CD14-positive monocyte (primary cell): Measurements from ENCODE around the gene FOXD3. TPM values are rescaled to one million over a fixed set of nuclear protein-coding genes. Genes with fewer than 3 reads are reported as not detected.
A peak's percentile ranks its signal among the peaks of the same experiment; 100 is the strongest.

Experiments used
- DNase-seq, 3 donors: peaks; one replicate each; pipeline ENCODE4 v3.0.0-alpha.2; 2011 to 2022
- H2AFZ ChIP-seq: 2 replicates; pipeline ENCODE4 v1.6.0; 2012; ENCODE audit warnings: mild to moderate bottlenecking, low read depth, low read length, inconsistent platforms; ENCODE audit not compliant: insufficient read depth, poor library complexity, severe bottlenecking
- H3K27ac ChIP-seq, 2 donors: 1 replicate in 1 of 2; 2 replicates in 1 of 2; pipeline ENCODE4 v1.5.1; 2012 to 2013; ENCODE audit warnings: low read length in 2 of 2, control low read depth in 1 of 2, inconsistent platforms in 1 of 2, low read depth in 1 of 2, mild to moderate bottlenecking in 1 of 2
- H3K27me3 ChIP-seq, 2 donors: one replicate each; pipeline versions ENCODE4 v1.6.0 to v1.6.1; 2011 to 2013; ENCODE audit warnings: low read length in 2 of 2; ENCODE audit not compliant: control insufficient read depth in 2 of 2, insufficient read depth in 2 of 2
- H3K36me3 ChIP-seq, 2 donors: replicated peaks in 1 of 2; 1 replicate in 1 of 2; 2 replicates in 1 of 2; pipeline versions ENCODE4 v1.5.1 to v1.6.1; 2012 to 2013; ENCODE audit warnings: low read length in 2 of 2, control low read depth in 1 of 2, inconsistent platforms in 1 of 2, mild to moderate bottlenecking in 1 of 2; ENCODE audit not compliant: insufficient read depth in 2 of 2, control insufficient read depth in 1 of 2
- H3K4me1 ChIP-seq, 2 donors: 1 replicate in 1 of 2; 2 replicates in 1 of 2; pipeline versions ENCODE4 v1.5.1 to v1.6.1; 2012 to 2013; ENCODE audit warnings: low read length in 2 of 2, control low read depth in 1 of 2, inconsistent platforms in 1 of 2, mild to moderate bottlenecking in 1 of 2, moderate library complexity in 1 of 2; ENCODE audit not compliant: insufficient read depth in 2 of 2, control insufficient read depth in 1 of 2
- H3K4me2 ChIP-seq: replicated peaks from 2 replicates; pipeline ENCODE3; 2012; ENCODE audit warnings: low read length, moderate library complexity, mild to moderate bottlenecking; ENCODE audit not compliant: poor library complexity, severe bottlenecking; ENCODE audit errors: extremely low read depth
- H3K4me3 ChIP-seq, 3 experiments: fragments of 200-600 bp in 1 of 3; sonication (generic) in 1 of 3; replicated peaks in 1 of 3; 1 replicate in 2 of 3; 2 replicates in 1 of 3; pipeline ENCODE4 v1.5.1; 2011 to 2013; ENCODE audit warnings: low read length in 3 of 3, mild to moderate bottlenecking in 3 of 3, control low read depth in 2 of 3, low read depth in 2 of 3, inconsistent platforms in 1 of 3, moderate library complexity in 1 of 3
- H3K79me2 ChIP-seq: 2 replicates; pipeline ENCODE4 v1.6.0; 2012; ENCODE audit warnings: mild to moderate bottlenecking, control low read depth, inconsistent platforms, low read length, moderate library complexity; ENCODE audit not compliant: insufficient read depth
- H3K9ac ChIP-seq: 2 replicates; pipeline ENCODE4 v1.6.0; 2017; ENCODE audit warnings: low read length, mild to moderate bottlenecking; ENCODE audit not compliant: insufficient read depth, poor library complexity, severe bottlenecking
- H3K9me3 ChIP-seq, 2 donors: replicated peaks in 1 of 2; 1 replicate in 1 of 2; 2 replicates in 1 of 2; pipeline versions ENCODE4 v1.5.1 to v1.6.1; 2012 to 2013; ENCODE audit warnings: low read length in 2 of 2, control low read depth in 1 of 2; ENCODE audit not compliant: control insufficient read depth in 1 of 2, insufficient read depth in 1 of 2
- H4K20me1 ChIP-seq: 2 replicates; pipeline ENCODE4 v1.6.0; 2012; ENCODE audit warnings: mild to moderate bottlenecking, low read length, control low read depth, moderate library complexity; ENCODE audit not compliant: insufficient read depth
- H3K27ac Mint-ChIP-seq, 7 donors: one replicate each; pipeline ENCODE4 v1.8.0; 2020; ENCODE audit warnings: mild to moderate bottlenecking in 7 of 7, mixed read lengths in 7 of 7, moderate library complexity in 6 of 7, inconsistent platforms in 2 of 7
- H3K27me3 Mint-ChIP-seq, 3 donors: one replicate each; pipeline ENCODE4 v1.8.0; 2021 to 2022; ENCODE audit warnings: low read depth in 3 of 3, mild to moderate bottlenecking in 3 of 3, mixed read lengths in 3 of 3, moderate library complexity in 3 of 3, inconsistent platforms in 1 of 3
- H3K36me3 Mint-ChIP-seq, 2 donors: one replicate each; pipeline ENCODE4 v1.8.0; 2020; ENCODE audit warnings: mixed read lengths in 2 of 2, inconsistent platforms in 1 of 2, mild to moderate bottlenecking in 1 of 2
- H3K4me1 Mint-ChIP-seq: one replicate; pipeline ENCODE4 v1.8.0; 2020; ENCODE audit warnings: mild to moderate bottlenecking, mixed read lengths
- H3K4me3 Mint-ChIP-seq, 2 donors: one replicate each; pipeline ENCODE4 v1.8.0; 2020; ENCODE audit warnings: mild to moderate bottlenecking in 2 of 2, mixed read lengths in 2 of 2, moderate library complexity in 1 of 2
- H3K9me3 Mint-ChIP-seq, 7 donors: one replicate each; pipeline ENCODE4 v1.8.0; 2020 to 2022; ENCODE audit warnings: mixed read lengths in 7 of 7, mild to moderate bottlenecking in 6 of 7, moderate library complexity in 6 of 7, inconsistent platforms in 2 of 7
- WGBS: methylation state at CpG from one replicate; pipeline ENCODE4 v1.1.5; 2013; ENCODE audit warnings: missing lambda C conversion rate; ENCODE audit not compliant: insufficient coverage; 5-methylcytosine and 5-hydroxymethylcytosine counted together
- intact Hi-C, 2 donors: fragments of 100-400 bp; cut with micrococcal nuclease; formaldehyde crosslinking; loops; one replicate each; pipeline versions ENCODE4 v1.15.0 to v1.15.1; 2023
- polyA plus RNA-seq, 3 donors: library from polyadenylated mRNA; depleted of rRNA in 1 of 3; unstranded in 2 of 3; stranded (reverse) in 1 of 3; fragments of 300-500 nt in 2 of 3; fragments of >200 nt in 1 of 3; fragmentation: Illumina TruSeq in 2 of 3; gene quantifications; 1 replicate in 2 of 3; 2 replicates in 1 of 3; pipeline ENCODE4 v1.2.3, GENCODE V29; 2012 to 2021
- TF ChIP-seq, protein P1 (sequence below): fragments of 200-600 bp; IDR thresholded peaks from one replicate; pipeline ENCODE4 v1.8.0; 2022; ENCODE audit warnings: antibody characterized with exemption, mild to moderate bottlenecking

Gene FOXD3
- polyA plus RNA-seq, 3 donors = not detected

DNA sequence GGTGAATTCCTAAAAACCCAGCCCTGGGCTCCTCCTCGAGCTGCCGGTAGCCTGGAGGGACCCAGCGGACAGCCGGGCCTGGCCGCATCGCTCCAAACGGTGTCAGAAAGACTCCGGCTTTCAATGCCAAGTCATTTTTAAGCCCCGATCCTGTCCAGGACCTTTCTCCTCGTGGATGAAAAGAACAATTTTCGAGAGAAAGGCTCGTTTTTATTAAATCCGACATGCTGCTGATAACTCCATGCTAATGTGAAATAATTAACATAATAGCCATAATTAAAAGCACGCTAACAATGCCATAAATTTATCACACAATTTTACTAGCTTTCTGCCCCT, 4.6 kb upstream of the FOXD3 start:
- Histone ChIP-seq H4K20me1 (no peaks in the 10 kb centered on the region), H3K9ac (no peak overlapping the region), H3K27ac (no peak overlapping the region), H2AFZ (peak overlapping the region; percentile 79), H3K27me3 (peaks cover 91 to 95% of the 10 kb centered on the region in 2 donors), H3K4me1 (peaks cover 53 to 58% of the 10 kb centered on the region in 2 donors), H3K4me2 (peak overlapping the region; percentile 92), H3K36me3 (no peaks in the 10 kb centered on the region), H3K9me3 (peaks cover 25 to 51% of the 10 kb centered on the region in 2 donors), H3K4me3 (peak overlapping the region in 1 of 3 experiments; percentile 77), H3K79me2 (no peaks in the 10 kb centered on the region)
- Mint-ChIP-seq H3K4me3 (peak overlapping the region; percentile 76 to 95), H3K27ac (no peak overlapping the region), H3K27me3 (peaks cover 84 to 99% (median 90%) of the 10 kb centered on the region in 3 donors), H3K9me3 (peaks cover 12 to 57% (median 42%) of the 10 kb centered on the region in 7 donors), H3K36me3 (peaks cover 22 to 44% of the 10 kb centered on the region in 2 donors), H3K4me1 (peaks cover 57% of the 10 kb centered on the region)
- TF ChIP-seq, protein P1, sequence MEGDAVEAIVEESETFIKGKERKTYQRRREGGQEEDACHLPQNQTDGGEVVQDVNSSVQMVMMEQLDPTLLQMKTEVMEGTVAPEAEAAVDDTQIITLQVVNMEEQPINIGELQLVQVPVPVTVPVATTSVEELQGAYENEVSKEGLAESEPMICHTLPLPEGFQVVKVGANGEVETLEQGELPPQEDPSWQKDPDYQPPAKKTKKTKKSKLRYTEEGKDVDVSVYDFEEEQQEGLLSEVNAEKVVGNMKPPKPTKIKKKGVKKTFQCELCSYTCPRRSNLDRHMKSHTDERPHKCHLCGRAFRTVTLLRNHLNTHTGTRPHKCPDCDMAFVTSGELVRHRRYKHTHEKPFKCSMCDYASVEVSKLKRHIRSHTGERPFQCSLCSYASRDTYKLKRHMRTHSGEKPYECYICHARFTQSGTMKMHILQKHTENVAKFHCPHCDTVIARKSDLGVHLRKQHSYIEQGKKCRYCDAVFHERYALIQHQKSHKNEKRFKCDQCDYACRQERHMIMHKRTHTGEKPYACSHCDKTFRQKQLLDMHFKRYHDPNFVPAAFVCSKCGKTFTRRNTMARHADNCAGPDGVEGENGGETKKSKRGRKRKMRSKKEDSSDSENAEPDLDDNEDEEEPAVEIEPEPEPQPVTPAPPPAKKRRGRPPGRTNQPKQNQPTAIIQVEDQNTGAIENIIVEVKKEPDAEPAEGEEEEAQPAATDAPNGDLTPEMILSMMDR = no peak
- intact Hi-C loops = loop anchor here (2.0 to 10.0 kb wide), 4 partner anchors 13 to 217 kb away; partner anchors contain the start of gene ALG6 (in 1 of the 2)
- WGBS = 9% methylated on average over 9 of the region's 14 CpGs
- no peak for DNase-seq

DNA sequence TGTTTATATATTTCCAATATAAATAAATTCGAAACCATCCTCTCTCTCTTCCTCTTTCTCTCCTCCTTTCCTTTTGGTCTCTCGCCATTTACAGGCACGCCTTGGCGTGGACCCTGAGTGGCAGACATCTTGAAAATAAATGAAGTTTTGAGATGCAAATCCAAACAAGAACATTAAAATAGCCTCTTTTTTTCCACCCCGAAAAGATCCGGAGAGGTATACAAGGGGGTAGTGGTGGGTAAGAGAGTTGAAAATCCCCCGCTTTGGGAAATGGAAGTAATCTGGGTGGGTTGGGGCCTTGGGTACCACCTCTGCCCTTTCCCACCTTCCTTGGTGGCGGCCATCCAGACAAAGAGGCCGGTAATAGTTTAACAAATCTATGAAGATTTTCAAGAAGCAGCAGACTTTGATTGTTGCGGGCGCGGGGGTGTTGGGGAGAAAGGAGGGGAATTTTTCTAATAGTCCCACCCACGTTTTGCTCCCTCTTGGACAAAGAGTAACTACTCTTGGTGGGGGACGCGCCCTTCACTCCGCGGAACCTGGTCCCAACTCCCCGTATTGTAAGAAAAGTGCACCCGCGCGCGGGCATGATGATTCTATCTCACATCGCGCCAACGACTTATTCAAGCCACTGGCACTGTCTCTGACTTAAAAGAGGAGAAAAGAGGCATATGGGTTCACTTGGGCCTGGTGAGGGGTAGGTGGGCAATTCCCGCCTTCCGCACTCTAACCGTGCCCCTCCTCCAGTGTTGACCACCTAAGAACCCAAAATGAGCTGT, 4.0 kb upstream of the FOXD3 start:
- Histone ChIP-seq H3K4me3 (peak overlapping the region in 1 of 3 experiments; percentile 77), H3K36me3 (no peaks in the 10 kb centered on the region), H3K27ac (no peak overlapping the region), H3K9ac (no peak overlapping the region), H4K20me1 (no peaks in the 10 kb centered on the region), H2AFZ (no peak overlapping the region), H3K9me3 (peaks cover 27 to 51% of the 10 kb centered on the region in 2 donors), H3K79me2 (no peaks in the 10 kb centered on the region), H3K4me1 (peaks cover 57 to 64% of the 10 kb centered on the region in 2 donors), H3K27me3 (peaks cover 89 to 93% of the 10 kb centered on the region in 2 donors), H3K4me2 (peak overlapping the region; percentile 92)
- Mint-ChIP-seq H3K27me3 (peaks cover 85 to 100% (median 90%) of the 10 kb centered on the region in 3 donors), H3K4me1 (peaks cover 60% of the 10 kb centered on the region), H3K4me3 (peak overlapping the region; percentile 76 to 95), H3K36me3 (peaks cover 22 to 44% of the 10 kb centered on the region in 2 donors), H3K27ac (no peak overlapping the region), H3K9me3 (peaks cover 12 to 61% (median 43%) of the 10 kb centered on the region in 7 donors)
- TF ChIP-seq, protein P1 = no peak
- peak in 1 of 3 donors; percentile 4 for DNase-seq
- intact Hi-C loops = loop anchor here (5.0 to 10.0 kb wide), 3 partner anchors 49 to 216 kb away; partner anchors contain the start of gene ALG6 (in 1 of the 2)
- no CpG with 5 or more reads among the region's 28 CpGs for WGBS
